AG09309 (cell line): ENCODE data around the gene SRR.

Experiments
- DNase-seq: peaks from one replicate; pipeline ENCODE4 v3.0.0-alpha.2; 2010; ENCODE audit warnings: low read depth
- H3K4me3 ChIP-seq: 2 replicates; pipeline ENCODE4 v1.5.1; 2011; ENCODE audit warnings: mild to moderate bottlenecking, low read depth, low read length, moderate library complexity; ENCODE audit not compliant: control insufficient read depth
- CTCF ChIP-seq: IDR thresholded peaks from 2 replicates; pipeline ENCODE4 v1.5.1; 2011; ENCODE audit warnings: mild to moderate bottlenecking, low read depth, low read length, inconsistent platforms; ENCODE audit not compliant: insufficient read depth, control insufficient read depth; ENCODE audit errors: missing control alignments

SRR gene

GRCh38 chr17:2277429-2278170 lies 26.1 kb upstream of the SRR start:
- no peak for DNase-seq
- H3K4me3 ChIP-seq: no peak overlapping the region
- TF ChIP-seq CTCF: no peak

GRCh38 chr17:2279707-2280106 lies 24.0 kb upstream of the SRR start:
- no peak overlapping the region for H3K4me3 ChIP-seq
- TF ChIP-seq CTCF: no peak
- DNase-seq: no peak

- peak; percentile 87 for DNase-seq
- peak; percentile 49 for TF ChIP-seq CTCF
- no peak overlapping the region for H3K4me3 ChIP-seq
These were observed 21.4 kb upstream of the SRR start for GRCh38 chr17:2282297-2282873.

GRCh38 chr17:2283302-2283701 lies 20.4 kb upstream of the SRR start:
- no peak overlapping the region for H3K4me3 ChIP-seq
- TF ChIP-seq CTCF: no peak
- DNase-seq: no peak

- DNase-seq: no peak
- no peak overlapping the region for H3K4me3 ChIP-seq
- no peak for TF ChIP-seq CTCF
These were observed 13.8 kb upstream of the SRR start for GRCh38 chr17:2289878-2290478.

- TF ChIP-seq CTCF: no peak
- no peak for DNase-seq
These were observed 11.7 kb upstream of the SRR start for GRCh38 chr17:2292100-2292499.

More at GRCh38 chr17:2292100-2292499, 11.7 kb upstream of the SRR start:
- no peak overlapping the region for H3K4me3 ChIP-seq
